Astrocyte (in vitro differentiated cells and primary cell): Measurements from ENCODE around the gene ZNF195. TPM values are rescaled to one million over a fixed set of nuclear protein-coding genes. Genes with fewer than 3 reads are reported as not detected.
"Not testable (repeated sequence)": the region's sequence is repeated elsewhere in the genome, so short reads cannot be mapped to it uniquely, and the experiment has no call there.

Experiments
- DNase-seq: peaks from one replicate; pipeline ENCODE4 v3.0.0-alpha.2; 2010; ENCODE audit warnings: low read depth
- FAIRE-seq: peaks from 2 replicates; lab custom pipeline; 2011; peaks lifted over from hg19 to GRCh38; lab: Jason Lieb, UNC
- H2AFZ ChIP-seq: 2 replicates; pipeline ENCODE4 v1.6.0; 2012; ENCODE audit warnings: low read depth, low read length, inconsistent platforms
- H3K27ac ChIP-seq: 2 replicates; pipeline ENCODE4 v1.5.1; 2011; ENCODE audit warnings: low read depth, low read length, inconsistent platforms
- H3K27me3 ChIP-seq: 2 replicates; pipeline ENCODE4 v1.6.0; 2011; ENCODE audit warnings: low read length, inconsistent platforms; ENCODE audit not compliant: insufficient read depth
- H3K36me3 ChIP-seq: 2 replicates; pipeline ENCODE4 v1.5.1; 2011; ENCODE audit warnings: low read length, inconsistent platforms; ENCODE audit not compliant: insufficient read depth
- H3K4me1 ChIP-seq: 2 replicates; pipeline ENCODE4 v1.5.1; 2011; ENCODE audit warnings: low read length, inconsistent platforms; ENCODE audit not compliant: insufficient read depth
- H3K4me2 ChIP-seq: 2 replicates; pipeline ENCODE4 v1.6.0; 2012; ENCODE audit warnings: low read length, inconsistent platforms
- H3K4me3 ChIP-seq: 2 replicates; pipeline ENCODE4 v1.5.1; 2011; ENCODE audit warnings: low read depth, mild to moderate bottlenecking, low read length, inconsistent platforms; ENCODE audit not compliant: insufficient read depth
- H3K79me2 ChIP-seq: 2 replicates; pipeline ENCODE4 v1.6.0; 2012; ENCODE audit warnings: mild to moderate bottlenecking, low read length, inconsistent platforms; ENCODE audit not compliant: insufficient read depth
- H3K9ac ChIP-seq: 2 replicates; pipeline ENCODE4 v1.6.0; 2012; ENCODE audit warnings: mild to moderate bottlenecking, low read length, inconsistent platforms
- H3K9me3 ChIP-seq: 2 replicates; pipeline ENCODE4 v1.5.1; 2012; ENCODE audit warnings: low read depth, mild to moderate bottlenecking, low read length, inconsistent platforms; ENCODE audit not compliant: insufficient read depth
- H4K20me1 ChIP-seq: 2 replicates; pipeline ENCODE4 v1.6.0; 2012; ENCODE audit warnings: low read length, inconsistent platforms; ENCODE audit not compliant: insufficient read depth
- H3K27ac Mint-ChIP-seq: one replicate; pipeline ENCODE4 v1.8.0; 2021; ENCODE audit warnings: mild to moderate bottlenecking, mixed read lengths; ENCODE audit not compliant: unreplicated experiment
- H3K27me3 Mint-ChIP-seq: one replicate; pipeline ENCODE4 v1.8.0; 2021; ENCODE audit warnings: low read depth, mixed read lengths; ENCODE audit not compliant: unreplicated experiment
- H3K36me3 Mint-ChIP-seq: one replicate; pipeline ENCODE4 v1.8.0; 2021; ENCODE audit warnings: low read depth, mixed read lengths; ENCODE audit not compliant: unreplicated experiment
- H3K4me1 Mint-ChIP-seq: one replicate; pipeline ENCODE4 v1.8.0; 2021; ENCODE audit warnings: low read depth, mixed read lengths; ENCODE audit not compliant: unreplicated experiment
- H3K4me3 Mint-ChIP-seq: one replicate; pipeline ENCODE4 v1.8.0; 2021; ENCODE audit warnings: mild to moderate bottlenecking, moderate library complexity, mixed read lengths; ENCODE audit not compliant: unreplicated experiment
- H3K9me3 Mint-ChIP-seq: one replicate; pipeline ENCODE4 v1.8.0; 2021; ENCODE audit warnings: mild to moderate bottlenecking, mixed read lengths; ENCODE audit not compliant: unreplicated experiment
- total RNA-seq: library from RNA; stranded (reverse); gene quantifications from 2 replicates; pipeline ENCODE4 v1.2.1, GENCODE V29; 2021

ZNF195 gene
- total RNA-seq, 1 donor from 2014 or later = 57.5 TPM

DNA sequence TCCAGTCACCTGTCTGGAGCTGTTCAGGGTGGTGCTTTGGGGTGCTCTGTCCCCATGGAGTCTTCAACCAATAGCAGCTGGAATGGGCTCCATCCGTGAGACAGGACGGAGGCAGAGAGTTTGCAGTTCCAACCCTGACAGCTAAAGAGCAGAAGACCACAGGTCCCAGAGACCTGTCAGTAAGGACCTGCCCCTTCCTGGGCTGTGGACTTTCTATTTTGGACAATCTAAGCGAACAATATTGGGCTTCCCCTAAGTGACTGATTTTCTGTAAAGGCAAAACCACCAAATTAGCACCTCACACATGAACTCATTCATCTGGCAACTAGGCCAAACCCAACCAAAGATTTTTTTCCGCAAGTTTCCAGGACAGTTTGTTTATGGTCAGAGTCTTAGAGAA is 50.4 kb downstream of the ZNF195 start:
- H3K9me3 Mint-ChIP-seq, H3K27ac ChIP-seq, H3K36me3 Mint-ChIP-seq, H4K20me1 ChIP-seq, H3K27ac Mint-ChIP-seq, H3K27me3 ChIP-seq, H3K4me1 Mint-ChIP-seq, H3K9me3 ChIP-seq, H3K4me1 ChIP-seq, FAIRE-seq, H3K4me2 ChIP-seq, H3K27me3 Mint-ChIP-seq, H3K4me3 Mint-ChIP-seq, H3K79me2 ChIP-seq, H3K4me3 ChIP-seq, DNase-seq, H2AFZ ChIP-seq, H3K9ac ChIP-seq, H3K36me3 ChIP-seq: not testable (repeated sequence)

DNA sequence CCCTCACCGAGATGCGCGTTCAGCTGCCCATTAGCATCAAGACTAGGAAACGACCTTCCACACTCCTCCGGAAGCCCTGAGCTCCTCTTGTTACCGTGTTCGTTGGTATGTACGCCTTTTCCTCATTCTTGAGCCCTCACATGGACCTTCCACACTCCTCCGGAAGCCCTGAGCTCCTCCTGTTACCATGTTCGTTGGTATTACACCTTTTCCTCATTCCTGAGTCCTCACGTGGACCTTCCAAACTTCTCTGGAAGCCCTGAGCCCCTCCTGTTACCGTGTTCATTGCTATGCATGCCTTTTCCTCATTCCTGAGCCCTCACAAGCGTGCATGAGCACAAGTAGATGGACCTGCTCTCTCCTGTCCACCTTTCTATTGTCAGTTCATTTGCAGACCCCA is 52.5 kb downstream of the ZNF195 start:
- not testable (repeated sequence) for FAIRE-seq, H3K4me1 Mint-ChIP-seq

DNA sequence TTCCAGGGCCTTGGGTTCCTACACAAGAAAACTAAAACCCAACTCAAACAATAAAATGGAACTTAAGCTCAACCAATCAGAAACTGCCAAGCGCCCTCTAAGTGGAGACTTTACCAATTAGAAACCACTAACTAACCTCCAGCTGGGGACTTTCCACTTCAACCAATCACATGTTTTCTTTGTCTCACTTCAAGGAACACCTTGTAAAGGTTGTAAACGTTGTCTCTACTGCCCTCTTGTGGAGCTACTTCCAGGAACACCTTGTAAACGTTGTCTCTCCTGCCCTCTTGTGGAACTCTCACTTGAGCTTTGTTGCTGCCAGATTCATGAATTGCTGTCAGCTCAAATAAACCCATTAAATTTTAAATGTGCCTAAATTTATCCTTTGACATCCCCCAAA is 54.2 kb downstream of the ZNF195 start:
- H3K4me2 ChIP-seq, DNase-seq, H3K4me3 ChIP-seq, H3K36me3 ChIP-seq, H2AFZ ChIP-seq, H3K27ac Mint-ChIP-seq, H4K20me1 ChIP-seq, H3K4me1 Mint-ChIP-seq, H3K9me3 ChIP-seq, H3K36me3 Mint-ChIP-seq, H3K27me3 ChIP-seq, H3K9ac ChIP-seq, H3K27ac ChIP-seq, H3K4me1 ChIP-seq, H3K4me3 Mint-ChIP-seq, FAIRE-seq, H3K9me3 Mint-ChIP-seq, H3K79me2 ChIP-seq, H3K27me3 Mint-ChIP-seq: not testable (repeated sequence)

More for the DNA sequence above, 52.5 kb downstream of the ZNF195 start:
- not testable (repeated sequence) for H3K4me3 Mint-ChIP-seq, H3K9me3 Mint-ChIP-seq, H4K20me1 ChIP-seq, H3K27me3 Mint-ChIP-seq, H3K36me3 ChIP-seq, H3K27ac ChIP-seq, H2AFZ ChIP-seq, H3K9ac ChIP-seq, H3K79me2 ChIP-seq, H3K4me1 ChIP-seq, H3K4me3 ChIP-seq, H3K27me3 ChIP-seq, DNase-seq, H3K36me3 Mint-ChIP-seq, H3K4me2 ChIP-seq, H3K27ac Mint-ChIP-seq, H3K9me3 ChIP-seq

Other genes starting within 250 kb of the ZNF195 start
- 29.0 and 34.2 TPM in 2 replicates for gene OSBPL5, start 213.8 kb downstream of the ZNF195 start, total RNA-seq
- not detected in 2 replicates for gene MRGPRG, start 160.3 kb downstream of the ZNF195 start, total RNA-seq
- not detected in 2 replicates for gene MRGPRE, start 146.7 kb downstream of the ZNF195 start, total RNA-seq